Measurements from ENCODE around the gene TSPEAR. TPM values are rescaled to one million over a fixed set of nuclear protein-coding genes. Genes with fewer than 3 reads are reported as not detected.

Gene TSPEAR
- under 1 TPM; 0.53 to 0.67 (median 0.62) TPM for polyA plus RNA-seq (ENCODE audit: insufficient read length in 3 of 3)

GRCh38 chr21:44711327-44712202, at the start of gene TSPEAR:
Gene TSPEAR, minus strand, starts transcription at chr21:44711572. Its CDS starts 58 bp downstream, at chr21:44711514.
- DNase-seq (ENCODE audit: low read depth in 3 of 3, low spot score in 2 of 3), result no peak

DNA sequence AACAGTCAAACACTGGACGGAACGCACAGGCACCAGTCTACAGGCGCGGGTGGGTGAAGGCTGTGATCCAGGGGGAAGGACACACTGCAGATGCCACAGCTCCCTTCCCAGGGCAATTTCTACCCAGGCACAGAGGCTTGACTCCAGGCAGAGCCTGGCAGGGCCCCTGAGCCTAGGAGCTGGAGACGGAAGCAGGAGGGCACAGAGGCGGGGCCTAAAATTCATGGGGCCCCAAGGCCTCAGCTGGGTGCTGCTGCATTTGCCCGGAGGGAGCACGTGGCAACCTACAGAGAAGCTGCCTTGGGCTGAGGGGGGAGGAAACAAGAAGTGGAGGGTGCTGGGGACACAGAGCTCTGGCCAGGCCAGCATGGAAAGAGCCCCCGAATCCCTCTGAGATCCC, 49.0 kb upstream of the TSPEAR start:
- DNase-seq (ENCODE audit: low read depth in 3 of 3, low spot score in 2 of 3), result no peak

DNA sequence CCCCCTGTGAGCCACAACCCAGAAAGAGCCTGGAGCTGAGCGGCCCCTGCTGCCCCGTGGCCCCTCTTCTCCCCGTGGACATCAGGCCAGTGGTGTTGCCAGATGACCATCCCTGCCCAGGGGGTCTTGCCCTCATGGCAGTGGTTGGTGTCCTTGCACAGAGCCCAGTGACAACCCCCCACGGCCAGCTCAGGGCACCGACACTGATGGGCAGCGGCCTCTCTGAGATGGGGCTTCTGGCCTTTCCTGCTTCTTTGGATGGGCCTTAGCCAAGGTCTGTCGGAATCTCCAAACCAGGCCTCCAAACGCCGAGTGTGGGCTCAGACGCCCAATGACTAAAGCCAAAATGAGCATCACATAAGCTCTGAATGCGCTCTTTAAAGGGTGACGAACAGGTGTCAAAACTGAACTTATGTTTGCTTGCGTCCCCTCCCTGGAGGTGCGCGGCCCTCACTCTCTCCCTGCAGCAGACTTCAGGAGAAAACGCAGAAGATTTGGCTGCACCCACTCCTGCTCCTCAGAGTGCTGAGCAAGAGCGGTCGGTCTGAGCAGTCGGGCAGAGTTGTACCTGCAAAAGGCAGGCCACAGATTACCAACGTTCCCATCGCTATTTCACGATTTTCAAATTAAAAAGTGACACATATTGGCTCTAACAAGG, 48.4 kb upstream of the TSPEAR start:
- DNase-seq (ENCODE audit: low read depth in 3 of 3, low spot score in 2 of 3), result no peak

DNA sequence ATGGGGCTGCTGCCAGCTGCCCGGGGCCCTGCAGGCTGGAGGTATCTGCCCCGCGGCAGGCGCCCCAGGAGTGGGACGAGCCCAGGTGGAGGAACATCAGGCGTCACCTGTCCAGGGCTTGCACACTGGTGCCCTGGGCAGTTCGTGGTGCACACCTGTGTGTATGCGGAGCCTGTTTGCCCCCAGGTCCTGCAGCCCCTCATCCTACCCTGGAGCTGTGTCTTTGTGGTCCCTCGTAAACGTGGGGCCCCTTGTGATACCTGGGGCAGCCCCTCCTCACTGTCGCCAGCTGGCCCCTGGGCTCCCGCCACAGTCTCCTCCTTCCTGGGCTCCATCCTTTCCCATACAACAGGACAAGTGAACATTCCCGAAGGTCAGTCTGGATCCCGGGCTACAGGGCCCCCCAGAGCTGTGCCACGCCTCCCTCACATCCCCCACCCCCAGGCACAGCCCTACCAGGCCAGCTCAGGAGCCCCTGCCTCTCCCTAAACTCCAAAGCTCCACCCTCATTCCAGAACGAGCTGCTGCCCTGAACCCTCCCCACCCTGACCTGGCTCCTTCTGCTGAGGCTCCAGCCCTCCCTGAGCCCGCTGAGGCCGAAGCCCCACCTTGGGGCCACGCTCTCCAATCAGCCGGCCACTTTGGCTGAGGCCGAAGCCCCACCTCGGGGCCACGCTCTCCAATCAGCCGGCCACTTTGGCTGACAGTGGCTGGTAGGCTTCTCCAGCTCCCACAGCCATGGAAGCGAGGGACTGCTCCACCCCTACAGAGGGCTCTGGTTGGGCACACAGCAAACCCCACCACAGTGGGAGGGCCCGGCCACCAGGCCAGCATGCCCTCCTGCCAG, 47.6 kb upstream of the TSPEAR start:
- no peak for DNase-seq (ENCODE audit: low read depth in 3 of 3, low spot score in 2 of 3)

- DNase-seq (ENCODE audit: low read depth in 3 of 3, low spot score in 2 of 3), result no peak
These were observed 46.8 kb upstream of the TSPEAR start for GRCh38 chr21:44758141-44758561.

DNA sequence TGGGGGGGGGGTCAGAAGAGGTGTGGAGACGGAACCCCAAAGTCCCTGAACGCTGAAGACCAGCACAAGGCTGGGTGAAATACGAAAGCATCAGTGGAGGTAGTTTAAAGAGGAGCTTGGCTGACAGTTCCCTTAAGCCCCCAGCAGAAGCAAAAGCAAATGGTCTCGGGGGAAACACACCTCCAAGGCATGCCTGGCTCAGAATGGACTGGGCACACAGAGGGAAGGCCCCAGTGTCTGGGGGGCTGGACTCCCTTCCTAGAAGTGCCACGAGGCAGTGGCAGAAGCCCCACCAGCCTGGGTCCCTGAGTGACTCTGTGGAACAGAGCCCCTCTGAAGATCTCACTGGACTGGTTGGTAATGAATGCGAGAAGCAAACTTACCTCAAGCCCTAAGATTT, 46.4 kb upstream of the TSPEAR start:
- no peak for DNase-seq (ENCODE audit: low read depth in 3 of 3, low spot score in 2 of 3)

DNA sequence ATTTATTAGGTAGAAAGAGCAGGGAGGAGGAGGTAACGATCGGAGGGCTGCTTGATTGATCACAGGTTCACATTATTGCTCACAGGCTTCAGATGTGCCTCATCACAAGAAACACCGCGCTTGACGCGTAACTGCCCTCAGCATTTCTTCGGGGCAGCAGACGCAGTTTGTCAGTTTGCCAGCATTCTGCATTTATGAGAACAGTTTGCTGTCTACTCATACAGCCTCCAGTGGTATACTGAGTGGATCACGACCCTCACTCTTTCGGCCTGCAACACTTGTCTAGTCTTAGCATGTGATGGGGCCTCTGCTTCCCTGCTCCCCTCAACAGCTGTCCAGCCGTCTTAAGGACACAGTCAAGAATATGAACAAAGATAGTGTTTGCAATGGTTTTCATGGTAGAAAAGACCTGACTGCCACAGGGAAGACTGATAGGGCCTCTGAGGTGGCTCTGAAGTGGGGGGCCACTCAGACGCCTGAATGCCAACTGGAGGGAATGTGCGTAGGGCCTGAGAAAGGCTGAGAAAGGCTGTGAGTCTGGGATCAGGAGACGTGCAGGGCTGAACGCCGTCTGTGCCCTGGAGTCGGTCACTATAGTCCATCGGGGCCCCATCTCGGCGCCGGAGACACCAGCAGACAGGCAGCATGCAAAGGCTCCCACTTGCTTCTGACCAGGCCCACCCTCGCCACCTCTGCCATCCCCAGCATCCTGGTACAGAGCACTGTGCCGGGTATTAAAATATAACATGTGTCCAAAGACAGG, 45.2 kb upstream of the TSPEAR start:
- DNase-seq (ENCODE audit: low read depth in 3 of 3, low spot score in 2 of 3), result no peak

GRCh38 chr21:44755227-44755626, 43.9 kb upstream of the TSPEAR start:
- no peak for DNase-seq (ENCODE audit: low read depth in 3 of 3, low spot score in 2 of 3)

DNA sequence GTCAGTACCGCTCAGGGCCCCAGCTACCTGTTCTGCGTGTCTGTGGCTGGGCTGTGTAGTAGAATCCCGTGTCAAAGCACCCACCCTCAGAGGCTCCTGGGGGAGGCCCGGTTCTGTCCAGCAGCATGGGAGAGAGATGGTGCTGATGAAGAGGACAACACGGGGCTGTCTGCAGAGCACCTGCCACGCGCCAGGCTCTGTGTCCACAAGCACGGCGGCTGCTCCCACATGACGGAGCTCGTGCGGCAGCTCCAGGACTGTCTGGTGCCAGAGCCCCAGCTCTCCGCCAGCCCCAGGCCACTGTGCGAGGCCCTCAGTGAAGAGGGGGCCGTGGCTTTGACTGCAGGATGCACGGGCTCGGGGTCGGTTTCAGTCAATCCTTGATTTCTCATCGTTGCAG, 42.0 kb upstream of the TSPEAR start:
- no peak for DNase-seq (ENCODE audit: low read depth in 3 of 3, low spot score in 2 of 3)

DNA sequence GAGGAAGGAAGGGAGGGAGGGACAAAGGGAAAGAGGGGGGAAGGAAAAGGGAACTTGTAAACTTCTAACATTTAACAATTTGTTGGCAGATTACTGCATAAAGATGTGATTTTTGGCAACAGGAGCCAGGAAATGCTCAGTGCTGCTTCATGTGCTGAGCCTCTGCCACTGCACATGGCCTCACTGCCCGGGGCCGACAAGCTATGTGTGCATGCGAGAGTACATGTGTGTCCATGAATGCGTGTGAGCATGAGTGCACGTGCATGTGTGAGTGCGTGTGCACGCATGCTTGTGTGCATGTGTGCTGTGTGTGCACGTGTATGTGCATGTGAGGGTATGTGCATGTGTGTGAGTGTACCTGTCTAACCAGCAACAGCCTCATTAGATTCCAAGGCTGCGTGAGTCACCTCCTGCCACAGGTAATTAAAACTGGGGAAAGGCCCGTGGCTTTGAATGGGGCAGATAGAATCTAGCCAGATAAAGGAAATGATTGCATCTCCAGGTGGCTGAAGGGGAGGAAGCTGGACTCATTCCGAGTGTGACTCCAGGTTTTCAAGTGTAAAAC, 41.4 kb upstream of the TSPEAR start:
- no peak for DNase-seq (ENCODE audit: low read depth in 3 of 3, low spot score in 2 of 3)

DNA sequence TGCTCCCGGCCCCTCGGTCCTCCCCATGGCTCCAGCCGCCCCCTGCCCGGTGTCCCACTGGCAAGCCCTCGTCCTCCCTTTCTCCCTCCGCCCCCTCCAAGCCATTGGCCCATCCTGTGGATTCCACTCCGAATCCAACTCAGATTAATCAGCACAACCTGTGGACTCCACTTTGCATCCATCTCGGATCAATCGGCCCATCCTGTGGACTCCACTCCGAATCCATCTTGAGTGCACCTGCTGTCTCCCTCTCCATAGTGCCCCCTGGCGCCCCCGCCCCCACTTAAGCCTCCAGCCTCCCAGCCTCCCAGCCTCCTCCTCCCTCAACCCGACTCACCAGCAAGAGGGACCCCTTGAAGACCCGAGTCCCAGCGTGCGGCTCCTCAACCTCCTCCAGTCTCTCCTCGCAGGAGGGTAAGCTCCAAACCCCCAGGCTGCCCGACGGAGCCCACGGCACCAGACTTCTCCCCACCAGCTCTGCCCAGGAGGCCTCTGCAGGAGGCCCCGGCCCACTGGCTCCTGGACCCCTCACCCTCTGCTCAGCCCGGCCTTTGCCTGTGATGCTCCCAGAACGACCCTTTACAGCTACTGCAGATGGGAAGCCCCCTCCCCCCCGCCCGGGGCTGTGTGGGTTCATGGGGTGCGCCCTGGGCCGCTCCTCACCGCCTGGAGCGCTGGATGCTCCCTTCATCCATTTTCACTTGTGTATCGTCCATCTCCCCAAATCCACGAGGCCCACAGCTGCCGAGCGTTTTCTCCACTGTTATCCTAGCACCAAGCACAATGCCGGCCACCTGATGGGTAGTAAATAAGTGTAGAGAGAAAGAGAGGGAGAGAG, 40.6 kb upstream of the TSPEAR start:
- no peak for DNase-seq (ENCODE audit: low read depth in 3 of 3, low spot score in 2 of 3)

GRCh38 chr21:44751186-44751798, 39.9 kb upstream of the TSPEAR start:
- no peak for DNase-seq (ENCODE audit: low read depth in 3 of 3, low spot score in 2 of 3)

- no peak for DNase-seq (ENCODE audit: low read depth in 3 of 3, low spot score in 2 of 3)
These were observed 39.3 kb upstream of the TSPEAR start for GRCh38 chr21:44750675-44751025.

- DNase-seq (ENCODE audit: low read depth in 3 of 3, low spot score in 2 of 3), result no peak
These were observed 38.6 kb upstream of the TSPEAR start for GRCh38 chr21:44749759-44750674.

GRCh38 chr21:44749116-44749758, 37.9 kb upstream of the TSPEAR start:
- DNase-seq (ENCODE audit: low read depth in 3 of 3, low spot score in 2 of 3), result no peak

GRCh38 chr21:44748621-44749020, 37.2 kb upstream of the TSPEAR start:
- DNase-seq (ENCODE audit: low read depth in 3 of 3, low spot score in 2 of 3), result no peak

GRCh38 chr21:44742418-44743153, 31.2 kb upstream of the TSPEAR start:
- DNase-seq (ENCODE audit: low read depth in 3 of 3, low spot score in 2 of 3), result no peak
